K562 (cell line): Measurements from ENCODE around the gene MALAT1. TPM values are rescaled to one million over a fixed set of nuclear protein-coding genes. Genes with fewer than 3 reads are reported as not detected.

Experiments used
- CBFA2T3 ChIP-seq: fragments of 450-650 bp; IDR thresholded peaks from 2 replicates; pipeline ENCODE4 v1.6.1; 2017
- FOXP4 ChIP-seq: sonication (generic); formaldehyde crosslinking; IDR thresholded peaks from 2 replicates; pipeline ENCODE4 v1.8.0; 2022; ENCODE audit warnings: mild to moderate bottlenecking, missing genetic modification reagents, borderline replicate concordance
- HDAC6 ChIP-seq: IDR thresholded peaks from 2 replicates; pipeline ENCODE4 v1.6.1; 2012; ENCODE audit warnings: low read depth, mild to moderate bottlenecking, control low read depth, inconsistent platforms, low read length, moderate library complexity
- HNRNPLL ChIP-seq: fragments of 200-400 bp; formaldehyde crosslinking; IDR thresholded peaks from 2 replicates; pipeline ENCODE4 v1.6.1; 2017; ENCODE audit warnings: low read length, low read depth, mild to moderate bottlenecking; ENCODE audit not compliant: poor library complexity, severe bottlenecking
- MAFF ChIP-seq: IDR thresholded peaks from 2 replicates; pipeline ENCODE4 v1.6.1; 2012; ENCODE audit warnings: low read length, improper control_type of control experiment
- POLR2H ChIP-seq: IDR thresholded peaks from 2 replicates; pipeline ENCODE4 v1.6.1; 2016; ENCODE audit warnings: missing genetic modification characterization, low read depth, mild to moderate bottlenecking, control low read depth, missing compliant biosample characterization, moderate library complexity
- PPARD ChIP-seq: fragments of 250-450 bp; sonication (Bioruptor Pico); IDR thresholded peaks from 2 replicates; pipeline ENCODE4 v1.8.0; 2022; ENCODE audit warnings: inconsistent platforms, mild to moderate bottlenecking, moderate library complexity
- SETDB1 ChIP-seq: IDR thresholded peaks from one replicate; pipeline ENCODE4 v1.6.1; 2012; ENCODE audit warnings: low read length, control low read depth, inconsistent platforms
- SMAD4 ChIP-seq: fragments of 250-450 bp; sonication (Bioruptor Pico); conservative IDR thresholded peaks from 2 replicates; pipeline ENCODE4 v1.8.0; 2021; ENCODE audit warnings: inconsistent platforms, mild to moderate bottlenecking, moderate library complexity
- XRCC4 ChIP-seq: IDR thresholded peaks from one replicate; pipeline ENCODE4 v1.6.1; 2011; ENCODE audit not compliant: insufficient read depth, insufficient read length; ENCODE audit errors: extremely low read depth
- ZBTB17 ChIP-seq: fragments of 450-650 bp; formaldehyde crosslinking; IDR thresholded peaks from 2 replicates; pipeline ENCODE4 v1.4.0; 2020; ENCODE audit warnings: mild to moderate bottlenecking
- ZBTB40 ChIP-seq, 2 experiments: fragments of 450-650 bp in 1 of 2; sonication (generic) in 1 of 2; formaldehyde crosslinking in 1 of 2; IDR thresholded peaks; 2 replicates each; pipeline versions ENCODE4 v1.7.1 to v1.9.0; 2016 to 2022; ENCODE audit warnings: inconsistent platforms in 1 of 2, mild to moderate bottlenecking in 1 of 2, missing genetic modification reagents in 1 of 2
- ZC3H11A ChIP-seq: IDR thresholded peaks from 2 replicates; pipeline ENCODE4 v1.6.1; 2012; ENCODE audit warnings: low read depth, low read length, improper control_type of control experiment
- ZNF436 ChIP-seq: fragments of 250-450, 450-650 bp; sonication (Bioruptor Pico); formaldehyde crosslinking; IDR thresholded peaks from 2 replicates; pipeline ENCODE4 v1.7.0; 2020; ENCODE audit warnings: mild to moderate bottlenecking
- polyA plus RNA-seq, 8 experiments: library from polyadenylated mRNA; depleted of rRNA in 4 of 8; stranded (reverse) in 5 of 8; unstranded in 3 of 8; fragments of >200 nt; fragmentation: Nextera tagmentation in 2 of 8; fragmentation: Illumina TruSeq in 1 of 8; extraction: Ambion mirVana in 2 of 8; extraction: Trizol in 1 of 8; gene quantifications; 2 replicates each; pipeline versions ENCODE4 v1.2.1 to v1.2.3, GENCODE V29; 2011 to 2014; ENCODE audit warnings: inconsistent platforms in 1 of 8, missing spikeins in 1 of 8
- total RNA-seq, 7 experiments: library from RNA; depleted of rRNA in 6 of 7; stranded (reverse); fragments of >200 nt in 6 of 7; fragmentation: Illumina TruSeq in 2 of 7; extraction: Trizol in 2 of 7; gene quantifications; 2 replicates each; pipeline versions ENCODE4 v1.2.1 to v1.2.3, GENCODE V29; 2011 to 2021; ENCODE audit warnings: low replicate concordance in 1 of 7

MALAT1 gene
- total and polyA plus RNA-seq, 9 of the 15 experiments (the other 6 are each of a cell fraction or from before 2014, with no cell fraction given): 363 to 8,715 (median 2,351) TPM

DNA sequence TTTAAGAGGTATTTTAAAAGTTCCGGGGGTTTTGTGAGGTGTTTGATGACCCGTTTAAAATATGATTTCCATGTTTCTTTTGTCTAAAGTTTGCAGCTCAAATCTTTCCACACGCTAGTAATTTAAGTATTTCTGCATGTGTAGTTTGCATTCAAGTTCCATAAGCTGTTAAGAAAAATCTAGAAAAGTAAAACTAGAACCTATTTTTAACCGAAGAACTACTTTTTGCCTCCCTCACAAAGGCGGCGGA lies 193 bp upstream of the MALAT1 start (continued):
- TF ChIP-seq FOXP4 (no peak), CBFA2T3 (no peak), HNRNPLL (no peak), ZNF436 (CRISPR knock-in tag) (no peak), PPARD (no peak), SETDB1 (no peak), MAFF (no peak), SMAD4 (no peak), XRCC4 (no peak), ZC3H11A (no peak), POLR2H (tag) (no peak), ZBTB17 (no peak), HDAC6 (no peak), ZBTB40 (IDR thresholded peaks at IDR 0.05) (0 out of 2 replicates have a peak, but pooled peaks have one; percentile 49), ZBTB40 (CRISPR knock-in tag; IDR thresholded peaks at IDR 0.05) (no peak)
